Breast epithelium (tissue), 4 donors: ENCODE measurements around the gene CHORDC1. TPM values are rescaled to one million over a fixed set of nuclear protein-coding genes. Genes with fewer than 3 reads are reported as not detected.

Experiments
- DNase-seq, 2 donors: peaks; one replicate each; pipeline ENCODE4 v3.0.0-alpha.2; 2019; ENCODE audit warnings: low spot score in 2 of 2
- H3K27ac ChIP-seq, 2 donors: fragments of 200-600 bp; sonication (generic) in 1 of 2; one replicate each; pipeline ENCODE4 v1.5.1; 2016 to 2019; ENCODE audit warnings: mild to moderate bottlenecking in 1 of 2
- H3K27me3 ChIP-seq, 2 donors: fragments of 200-600 bp; sonication (generic) in 1 of 2; one replicate each; pipeline versions ENCODE4 v1.5.1 to v1.6.0; 2017 to 2019; ENCODE audit warnings: control low read depth in 1 of 2, mild to moderate bottlenecking in 1 of 2
- H3K36me3 ChIP-seq: fragments of 200-600 bp; one replicate; pipeline ENCODE4 v1.5.1; 2019
- H3K4me1 ChIP-seq, 2 donors: fragments of 200-600 bp; sonication (generic); one replicate each; pipeline ENCODE4 v1.5.1; 2016 to 2019; ENCODE audit warnings: control low read depth in 1 of 2
- H3K4me3 ChIP-seq, 3 donors: fragments of 200-600 bp; sonication (generic); 1 replicate in 2 of 3; 2 replicates in 1 of 3; pipeline ENCODE4 v1.5.1; 2016 to 2019; ENCODE audit warnings: mild to moderate bottlenecking in 3 of 3, moderate library complexity in 2 of 3
- H3K9me3 ChIP-seq, 2 donors: fragments of 200-600 bp; sonication (generic) in 1 of 2; one replicate each; pipeline ENCODE4 v1.5.1; 2016 to 2019; ENCODE audit warnings: control low read depth in 1 of 2
- CTCF ChIP-seq, 3 donors: fragments of 450-650 bp; IDR thresholded peaks; one replicate each; pipeline ENCODE4 v1.5.1; 2016 to 2017; ENCODE audit warnings: antibody characterized with exemption in 3 of 3, mild to moderate bottlenecking in 3 of 3, moderate library complexity in 3 of 3
- POLR2A ChIP-seq: fragments of 450-650 bp; IDR thresholded peaks from one replicate; pipeline ENCODE4 v1.6.1; 2016; ENCODE audit warnings: antibody characterized with exemption, mild to moderate bottlenecking, moderate library complexity
- POLR2AphosphoS5 ChIP-seq, 3 donors: sonication (generic); formaldehyde crosslinking; IDR thresholded peaks; one replicate each; pipeline ENCODE4 v1.6.1; 2017; ENCODE audit warnings: antibody characterized with exemption in 3 of 3
- intact Hi-C: fragments of 100-400 bp; cut with DNase I; formaldehyde crosslinking; loops from one replicate; pipeline ENCODE4 v1.15.1; 2023; ENCODE audit warnings: low total_unique reads
- total RNA-seq, 3 donors: library from RNA; depleted of rRNA; stranded (reverse); fragments of >200 nt; gene quantifications; one replicate each; pipeline ENCODE4 v1.1.0, GENCODE V29; 2016

CHORDC1 gene
- total RNA-seq, 3 donors from 2014 or later = 39.5 to 79.5 (median 65.2) TPM

DNA sequence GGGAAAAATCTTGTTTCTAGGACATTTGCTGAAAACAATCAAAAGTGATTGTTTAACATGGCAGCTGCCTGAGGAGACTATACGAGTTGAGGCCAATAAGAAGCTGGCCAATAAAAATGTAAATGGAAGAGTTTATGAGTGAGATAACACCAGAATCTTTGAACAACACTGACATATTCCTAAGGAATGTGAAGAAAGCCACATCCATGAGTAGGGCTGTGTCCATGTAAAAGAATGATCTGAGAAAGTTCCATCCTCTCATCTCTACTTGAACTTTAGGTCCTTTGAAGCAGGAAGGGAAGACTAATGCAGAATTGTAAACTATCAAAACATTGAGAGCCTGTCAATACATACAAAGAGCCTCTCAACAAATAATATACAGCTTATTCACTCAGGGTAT lies 6.9 kb upstream of the CHORDC1 start:
- intact Hi-C loops = no loop called here
- no peaks in the 10 kb centered on the region for H3K9me3 ChIP-seq
- H3K4me1 ChIP-seq = no peaks in the 10 kb centered on the region
- H3K27me3 ChIP-seq = no peaks in the 10 kb centered on the region
- TF ChIP-seq POLR2AphosphoS5 (IDR thresholded peaks at IDR 0.05) (no peak), CTCF (IDR thresholded peaks at IDR 0.05) (no peak), POLR2A (no peak)
- H3K4me3 ChIP-seq = no peak overlapping the region
- no peak for DNase-seq
- no peaks in the 10 kb centered on the region for H3K36me3 ChIP-seq
- no peak overlapping the region for H3K27ac ChIP-seq

GRCh38 chr11:90228056-90228455 lies 5.2 kb upstream of the CHORDC1 start:
- intact Hi-C loops = no loop called here
- H3K4me3 ChIP-seq = no peak overlapping the region
- H3K27ac ChIP-seq = no peak overlapping the region
- no peaks in the 10 kb centered on the region for H3K4me1 ChIP-seq
- H3K36me3 ChIP-seq = no peaks in the 10 kb centered on the region
- DNase-seq = no peak
- no peaks in the 10 kb centered on the region for H3K9me3 ChIP-seq
- TF ChIP-seq CTCF (IDR thresholded peaks at IDR 0.05) = no peak
- no peak for TF ChIP-seq POLR2A
- TF ChIP-seq POLR2AphosphoS5 (IDR thresholded peaks at IDR 0.05) = no peak
- no peaks in the 10 kb centered on the region for H3K27me3 ChIP-seq

DNA sequence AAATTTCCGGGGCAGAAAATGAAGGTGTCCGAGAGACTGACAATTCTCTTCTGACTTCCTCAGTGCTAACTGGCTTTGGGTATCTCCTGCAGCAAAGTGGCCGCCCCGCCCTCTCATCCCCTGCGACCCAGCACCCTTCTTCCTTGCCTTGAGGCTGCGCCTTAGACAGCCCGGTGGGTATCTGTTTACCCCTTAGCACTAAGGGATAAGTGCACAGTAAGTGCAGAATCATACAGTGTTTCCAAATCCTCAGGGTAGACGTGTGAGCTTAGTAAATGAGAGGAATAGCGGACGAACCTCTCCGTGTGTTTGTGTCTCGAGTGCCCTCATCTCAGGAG lies 368 bp upstream of the CHORDC1 start:
- DNase-seq = no peak
- no peak for TF ChIP-seq POLR2AphosphoS5 (IDR thresholded peaks at IDR 0.05)
- intact Hi-C loops = no loop called here
- Histone ChIP-seq H3K4me3 (peak overlapping the region; percentile 93 to 97 (median 95)), H3K4me1 (no peaks in the 10 kb centered on the region), H3K36me3 (no peaks in the 10 kb centered on the region), H3K27me3 (no peaks in the 10 kb centered on the region), H3K9me3 (no peaks in the 10 kb centered on the region), H3K27ac (peak overlapping the region; percentile 91 to 95)

DNA sequence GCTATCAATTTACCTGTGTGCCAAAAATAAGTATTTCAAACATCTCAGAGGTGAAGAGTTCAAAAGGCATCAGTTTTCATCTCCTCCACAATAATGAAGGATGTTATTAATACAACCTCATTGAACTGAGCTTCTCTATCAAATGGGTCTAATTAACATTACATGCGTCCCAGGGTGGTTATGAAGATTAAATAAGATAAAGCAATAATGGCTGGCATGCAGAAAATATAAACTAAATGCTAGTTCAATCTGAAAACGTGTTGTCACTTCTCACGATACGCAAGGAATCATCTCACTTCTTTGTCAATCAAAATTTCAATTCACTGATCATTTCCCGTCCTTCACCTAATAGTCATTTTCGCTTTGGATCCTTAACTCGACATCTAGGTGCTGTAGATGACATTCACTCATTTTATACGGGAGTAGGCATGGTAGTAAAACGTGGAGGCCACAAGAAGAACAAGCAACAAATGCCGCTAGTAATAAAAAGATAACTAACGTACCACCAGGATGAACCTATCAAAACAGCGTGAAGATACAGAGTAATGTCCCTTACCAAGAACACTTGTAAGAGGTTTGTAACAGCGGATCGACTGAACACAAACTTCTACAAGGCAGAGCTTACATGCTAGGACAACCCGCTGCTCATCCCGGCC lies 918 bp downstream of the CHORDC1 start:
- H3K4me1 ChIP-seq = no peaks in the 10 kb centered on the region
- no peak for DNase-seq
- no peaks in the 10 kb centered on the region for H3K27me3 ChIP-seq
- H3K9me3 ChIP-seq = no peaks in the 10 kb centered on the region
- H3K27ac ChIP-seq = peak overlapping the region; percentile 91 to 95
- TF ChIP-seq POLR2A = no peak
- TF ChIP-seq CTCF (IDR thresholded peaks at IDR 0.05) = no peak
- no peak for TF ChIP-seq POLR2AphosphoS5 (IDR thresholded peaks at IDR 0.05)
- no peaks in the 10 kb centered on the region for H3K36me3 ChIP-seq
- intact Hi-C loops = no loop called here
- peak overlapping the region; percentile 93 to 97 (median 95) for H3K4me3 ChIP-seq

- no peak overlapping the region for H3K4me3 ChIP-seq
- H3K9me3 ChIP-seq = no peaks in the 10 kb centered on the region
- TF ChIP-seq CTCF (IDR thresholded peaks at IDR 0.05) (no peak), POLR2A (no peak), POLR2AphosphoS5 (IDR thresholded peaks at IDR 0.05) (no peak)
- H3K27me3 ChIP-seq = no peaks in the 10 kb centered on the region
- no peak for DNase-seq
- H3K36me3 ChIP-seq = no peaks in the 10 kb centered on the region
- no peaks in the 10 kb centered on the region for H3K4me1 ChIP-seq
- H3K27ac ChIP-seq = no peak overlapping the region
- intact Hi-C loops = no loop called here
Observed at GRCh38 chr11:90220391-90220790, 2.5 kb downstream of the CHORDC1 start.

- H3K4me1 ChIP-seq = no peaks in the 10 kb centered on the region
- no peaks in the 10 kb centered on the region for H3K9me3 ChIP-seq
- intact Hi-C loops = no loop called here
- H3K27ac ChIP-seq = no peak overlapping the region
- no peak for TF ChIP-seq POLR2A
- TF ChIP-seq CTCF (IDR thresholded peaks at IDR 0.05) = no peak
- no peak for TF ChIP-seq POLR2AphosphoS5 (IDR thresholded peaks at IDR 0.05)
- no peaks in the 10 kb centered on the region for H3K27me3 ChIP-seq
- H3K4me3 ChIP-seq = no peak overlapping the region
- H3K36me3 ChIP-seq = no peaks in the 10 kb centered on the region
- DNase-seq = no peak
Observed at GRCh38 chr11:90219438-90219837, 3.4 kb downstream of the CHORDC1 start.
